K562 (cell line): Measurements from ENCODE around the gene AGPAT1. TPM values are rescaled to one million over a fixed set of nuclear protein-coding genes. Genes with fewer than 3 reads are reported as not detected.
A peak's percentile ranks its signal among the peaks of the same experiment; 100 is the strongest.

Experiments
- CBFA2T3 ChIP-seq: fragments of 450-650 bp; IDR thresholded peaks from 2 replicates; pipeline ENCODE4 v1.6.1; 2017
- CBX5 ChIP-seq: IDR thresholded peaks from 2 replicates; pipeline ENCODE4 v1.6.1; 2014; ENCODE audit warnings: low read depth, borderline replicate concordance
- FOXA3 ChIP-seq, 2 experiments: fragments of 450-650 bp in 1 of 2; sonication (generic) in 1 of 2; formaldehyde crosslinking; IDR thresholded peaks in 1 of 2; conservative IDR thresholded peaks in 1 of 2; 2 replicates each; pipeline versions ENCODE4 v1.4.0 to v1.8.0; 2020 to 2022; ENCODE audit warnings: mild to moderate bottlenecking in 2 of 2, missing genetic modification reagents in 1 of 2
- MGA ChIP-seq: fragments of 450-650 bp; IDR thresholded peaks from 2 replicates; pipeline ENCODE4 v1.6.1; 2016; ENCODE audit warnings: mild to moderate bottlenecking, moderate library complexity
- POLR2AphosphoS5 ChIP-seq: IDR thresholded peaks from 2 replicates; pipeline ENCODE4 v1.6.1; 2011; ENCODE audit warnings: mild to moderate bottlenecking, low read depth, low read length, moderate library complexity; ENCODE audit not compliant: control insufficient read depth, insufficient read depth
- SIN3A ChIP-seq, 2 experiments: fragments of 150-350 bp in 1 of 2; IDR thresholded peaks; 2 replicates each; pipeline ENCODE4 v1.6.1; 2011 to 2016; ENCODE audit warnings: borderline replicate concordance in 2 of 2, low read depth in 2 of 2, low read length in 2 of 2, mild to moderate bottlenecking in 2 of 2, moderate library complexity in 2 of 2; ENCODE audit not compliant: control insufficient read depth in 1 of 2
- TOE1 ChIP-seq, 2 experiments: fragments of 450-650 bp in 1 of 2; sonication (generic) in 1 of 2; formaldehyde crosslinking in 1 of 2; IDR thresholded peaks; 2 replicates each; pipeline versions ENCODE4 v1.7.1 to v1.8.0; 2016 to 2022; ENCODE audit warnings: borderline replicate concordance in 2 of 2, mild to moderate bottlenecking in 2 of 2, antibody characterized with exemption in 1 of 2, inconsistent platforms in 1 of 2, low read depth in 1 of 2, missing genetic modification reagents in 1 of 2, moderate library complexity in 1 of 2
- ZNF668 ChIP-seq: fragments of 250-450 bp; sonication (Bioruptor Pico); IDR thresholded peaks from 2 replicates; pipeline ENCODE4 v1.8.0; 2022; ENCODE audit warnings: mild to moderate bottlenecking, inconsistent platforms
- polyA plus RNA-seq, 8 experiments: library from polyadenylated mRNA; depleted of rRNA in 4 of 8; stranded (reverse) in 5 of 8; unstranded in 3 of 8; fragments of >200 nt; fragmentation: Nextera tagmentation in 2 of 8; fragmentation: Illumina TruSeq in 1 of 8; extraction: Ambion mirVana in 2 of 8; extraction: Trizol in 1 of 8; gene quantifications; 2 replicates each; pipeline versions ENCODE4 v1.2.1 to v1.2.3, GENCODE V29; 2011 to 2014; ENCODE audit warnings: inconsistent platforms in 1 of 8, missing spikeins in 1 of 8
- total RNA-seq, 7 experiments: library from RNA; depleted of rRNA in 6 of 7; stranded (reverse); fragments of >200 nt in 6 of 7; fragmentation: Illumina TruSeq in 2 of 7; extraction: Trizol in 2 of 7; gene quantifications; 2 replicates each; pipeline versions ENCODE4 v1.2.1 to v1.2.3, GENCODE V29; 2011 to 2021; ENCODE audit warnings: low replicate concordance in 1 of 7
- TF ChIP-seq, protein P1 (sequence below): fragments of 250-450 bp; sonication (Bioruptor Pico); IDR thresholded peaks from 2 replicates; pipeline ENCODE4 v1.6.1; 2021; ENCODE audit warnings: mild to moderate bottlenecking
- TF ChIP-seq, protein P2 (sequence below): IDR thresholded peaks from 2 replicates; pipeline ENCODE4 v1.6.1; 2016; ENCODE audit warnings: missing genetic modification characterization, missing compliant biosample characterization

AGPAT1 gene
- total and polyA plus RNA-seq, 9 of the 15 experiments (the other 6 are each of a cell fraction or from before 2014, with no cell fraction given), result 37.9 to 176 (median 69.4) TPM

GRCh38 chr6:32152769-32153563 lies 22.9 kb downstream of the AGPAT1 start (continued):
- peak; percentile 24; the same call in 1 of the 2 replicates for TF ChIP-seq MGA
- TF ChIP-seq CBFA2T3, result peak; percentile 20; the same call in 1 of the 2 replicates
- no peak for TF ChIP-seq TOE1 (IDR thresholded peaks at IDR 0.05; ENCODE audit: borderline replicate concordance)
- no peak for TF ChIP-seq TOE1 (CRISPR knock-in tag; IDR thresholded peaks at IDR 0.05; ENCODE audit: borderline replicate concordance, low read depth)
- TF ChIP-seq, protein P1, sequence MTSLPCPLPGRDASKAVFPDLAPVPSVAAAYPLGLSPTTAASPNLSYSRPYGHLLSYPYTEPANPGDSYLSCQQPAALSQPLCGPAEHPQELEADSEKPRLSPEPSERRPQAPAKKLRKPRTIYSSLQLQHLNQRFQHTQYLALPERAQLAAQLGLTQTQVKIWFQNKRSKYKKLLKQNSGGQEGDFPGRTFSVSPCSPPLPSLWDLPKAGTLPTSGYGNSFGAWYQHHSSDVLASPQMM (CRISPR knock-in tag), result no peak
- TF ChIP-seq SIN3A (IDR thresholded peaks at IDR 0.05; ENCODE audit: borderline replicate concordance in 2 of 2, control insufficient read depth in 1 of 2, low read depth in 2 of 2, low read length in 2 of 2), result no peak
- TF ChIP-seq CBX5, result no peak
- TF ChIP-seq, protein P2, sequence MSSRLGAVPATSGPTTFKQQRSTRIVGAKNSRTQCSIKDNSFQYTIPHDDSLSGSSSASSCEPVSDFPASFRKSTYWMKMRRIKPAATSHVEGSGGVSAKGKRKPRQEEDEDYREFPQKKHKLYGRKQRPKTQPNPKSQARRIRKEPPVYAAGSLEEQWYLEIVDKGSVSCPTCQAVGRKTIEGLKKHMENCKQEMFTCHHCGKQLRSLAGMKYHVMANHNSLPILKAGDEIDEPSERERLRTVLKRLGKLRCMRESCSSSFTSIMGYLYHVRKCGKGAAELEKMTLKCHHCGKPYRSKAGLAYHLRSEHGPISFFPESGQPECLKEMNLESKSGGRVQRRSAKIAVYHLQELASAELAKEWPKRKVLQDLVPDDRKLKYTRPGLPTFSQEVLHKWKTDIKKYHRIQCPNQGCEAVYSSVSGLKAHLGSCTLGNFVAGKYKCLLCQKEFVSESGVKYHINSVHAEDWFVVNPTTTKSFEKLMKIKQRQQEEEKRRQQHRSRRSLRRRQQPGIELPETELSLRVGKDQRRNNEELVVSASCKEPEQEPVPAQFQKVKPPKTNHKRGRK, result peak; percentile 34; the same call in 1 of the 2 replicates
- 0 out of 2 replicates have a peak, but pooled peaks have one; percentile 24 for TF ChIP-seq POLR2AphosphoS5
- TF ChIP-seq FOXA3 (CRISPR knock-in tag; conservative IDR thresholded peaks at IDR 0.05 in 1 of 2, IDR thresholded peaks at IDR 0.05 in 1 of 2), result peak in 1 of 2 experiments; percentile 53; a peak in 2 of 4 replicates
- no peak for TF ChIP-seq ZNF668 (CRISPR knock-in tag)
